Measurements from ENCODE around the gene UBASH3A.
A peak's percentile ranks its signal among the peaks of the same experiment; 100 is the strongest.

Gene UBASH3A

DNA sequence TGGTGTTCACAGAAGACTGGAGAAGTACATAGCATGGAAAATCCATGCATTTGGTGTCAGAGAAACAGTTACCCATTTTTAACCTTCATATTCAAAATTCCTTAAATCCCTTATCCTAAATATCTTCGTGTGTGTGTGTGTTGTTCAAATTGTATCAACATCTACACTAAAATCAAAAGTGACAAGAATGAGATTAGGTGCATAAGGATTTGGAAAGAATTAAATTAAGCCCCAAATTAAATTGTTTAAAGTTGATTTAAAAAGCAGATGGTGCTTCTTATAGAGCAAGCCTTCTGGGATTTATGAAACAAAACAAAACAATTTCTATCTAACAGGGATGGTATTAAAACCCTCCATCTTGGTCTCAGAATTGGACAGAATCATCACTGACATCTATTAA, 87.6 kb downstream of the UBASH3A start:
- DNase-seq (ENCODE audit: low read depth) = no peak

DNA sequence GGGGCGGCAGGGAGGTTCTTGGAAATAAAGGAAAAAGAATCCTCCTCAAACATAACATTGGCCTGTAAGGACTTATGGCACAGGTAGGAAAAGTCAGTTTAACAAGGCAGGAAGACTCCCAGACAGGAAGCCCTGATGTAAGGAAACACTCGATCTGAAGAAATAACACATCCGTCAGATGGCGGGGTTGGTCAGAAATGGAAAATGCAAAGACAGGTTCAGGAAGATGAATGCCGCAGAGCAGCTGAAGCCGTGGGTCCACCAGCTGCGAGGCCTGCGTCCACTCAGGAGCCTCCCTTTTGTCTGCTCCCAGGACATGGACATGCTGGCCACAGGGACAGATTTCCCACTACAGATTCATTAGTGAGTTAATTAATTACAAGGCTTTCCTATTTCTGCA, 88.5 kb downstream of the UBASH3A start:
- DNase-seq (ENCODE audit: low read depth) = no peak

DNA sequence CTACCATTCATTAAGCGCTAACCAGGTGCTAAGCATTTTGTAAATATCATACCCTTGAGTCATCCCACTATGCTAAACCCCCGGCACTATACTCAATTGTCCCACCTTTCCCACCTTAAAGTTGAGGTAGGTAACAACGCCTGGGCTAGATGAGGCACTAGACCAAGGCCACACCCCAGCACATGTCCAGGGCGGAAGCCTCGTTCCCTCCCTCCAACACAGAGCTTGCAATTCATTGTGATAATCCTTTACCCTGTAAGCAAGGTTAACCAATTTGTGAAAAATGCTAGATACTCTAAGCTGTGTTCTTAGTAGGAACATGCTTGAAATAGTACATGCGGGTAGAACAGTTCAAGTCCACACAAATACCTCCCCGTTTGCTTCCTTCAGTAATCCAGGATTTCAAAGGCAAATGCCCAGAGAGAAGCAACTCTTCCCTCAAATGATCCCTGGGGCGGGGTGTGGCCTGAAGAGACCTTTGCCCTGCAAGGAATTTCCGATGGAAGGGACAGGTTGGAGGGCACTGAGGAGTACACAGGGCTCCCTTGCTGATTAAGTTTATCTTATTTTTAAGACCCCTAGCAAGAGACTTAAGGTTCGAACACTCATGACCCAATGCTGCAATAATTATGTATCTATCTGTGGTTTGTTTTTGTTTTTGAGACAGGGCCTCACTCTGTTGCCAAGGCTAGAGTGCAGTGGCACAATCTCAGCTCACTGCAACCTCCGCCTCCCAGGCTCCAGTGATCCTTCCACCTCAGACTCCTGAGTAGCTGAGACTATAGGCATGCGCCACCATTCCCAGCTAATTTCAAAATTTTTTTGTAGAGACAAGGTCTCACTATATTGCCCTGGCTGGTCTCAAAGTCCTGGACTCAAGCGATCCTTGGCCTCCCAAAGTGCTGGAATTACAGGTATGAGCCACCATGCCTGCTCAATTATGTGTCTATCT, 89.7 kb downstream of the UBASH3A start:
- no peak for DNase-seq (ENCODE audit: low read depth)

DNA sequence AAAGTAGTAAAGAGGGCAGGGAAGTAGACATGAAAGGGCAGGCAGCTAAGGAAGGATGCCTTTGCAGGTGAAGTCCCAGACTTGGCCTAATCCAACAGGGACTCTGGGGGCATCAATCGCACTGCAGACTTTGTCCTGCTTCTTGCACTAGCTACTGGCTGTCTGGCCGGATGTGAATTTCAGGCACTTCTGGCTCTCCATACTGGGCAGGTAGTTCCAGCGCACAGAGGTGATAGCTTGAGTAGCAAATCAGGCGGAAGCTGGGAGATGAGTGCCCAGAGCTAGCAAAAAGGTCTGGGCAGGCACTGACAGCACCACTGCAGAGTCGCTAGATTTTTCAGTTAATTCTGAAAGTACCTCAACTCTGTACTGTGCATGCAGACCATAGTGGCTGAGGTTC, 91.3 kb downstream of the UBASH3A start:
- no peak for DNase-seq (ENCODE audit: low read depth)

DNA sequence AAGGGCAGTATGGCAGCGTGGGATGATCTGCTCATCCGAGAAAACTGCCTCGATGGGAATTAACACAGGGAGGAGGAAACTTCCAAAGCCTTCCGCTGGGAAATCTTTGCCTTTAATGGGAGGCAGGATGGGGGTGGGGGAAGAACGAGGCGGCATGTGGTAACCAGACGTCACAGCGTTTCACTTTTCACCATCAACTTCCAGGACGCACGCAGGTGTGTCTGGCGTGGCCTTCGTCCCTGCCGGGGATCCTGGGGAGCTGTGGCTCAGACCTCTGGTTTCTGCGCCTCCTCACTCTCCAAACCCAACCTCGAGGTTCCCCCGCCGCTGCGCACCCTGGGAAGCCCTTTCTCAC, 92.0 kb downstream of the UBASH3A start:
- DNase-seq (ENCODE audit: low read depth) = no peak

DNA sequence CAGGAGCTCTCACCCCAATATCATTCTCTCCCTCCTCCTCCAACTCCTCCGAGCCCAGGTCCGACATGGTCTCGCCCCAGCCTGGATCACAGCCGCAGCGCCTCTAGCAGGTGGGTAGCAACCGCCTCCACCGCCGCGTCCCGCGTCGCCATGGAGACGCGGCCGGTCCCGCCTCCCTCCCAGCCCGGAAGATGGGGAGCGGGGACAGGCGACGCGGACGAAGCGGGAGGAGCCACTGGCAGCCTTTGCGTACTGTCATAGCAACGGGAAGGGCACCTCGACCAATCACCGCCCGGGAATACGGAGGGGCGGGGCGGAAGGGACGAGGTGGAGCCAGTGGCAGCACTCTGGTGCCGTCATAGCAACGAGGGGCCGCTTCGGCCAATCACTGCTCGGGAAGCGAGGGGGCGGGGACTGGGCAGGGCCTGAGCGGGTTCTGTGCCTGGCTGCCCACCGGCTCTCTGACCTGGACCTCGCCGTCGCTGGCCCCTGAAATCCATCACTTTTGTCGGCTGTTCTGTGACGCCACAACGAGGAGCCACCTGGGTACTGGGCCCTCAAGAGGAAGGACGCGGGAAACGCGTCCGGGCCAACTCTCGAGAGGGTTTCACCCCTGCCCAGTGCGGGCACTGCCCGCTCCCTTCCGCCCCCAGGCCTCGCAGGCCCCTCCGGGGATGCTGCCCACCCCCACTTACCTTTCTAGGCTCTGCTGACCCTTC, 92.6 kb downstream of the UBASH3A start, which contains the start of gene RSPH1:
RSPH1 (minus strand) TSS at position 105 of the 719 bp plus-strand sequence; CDS start at position 67, 38 bp downstream.
- DNase-seq (ENCODE audit: low read depth) = peak; percentile 97

DNA sequence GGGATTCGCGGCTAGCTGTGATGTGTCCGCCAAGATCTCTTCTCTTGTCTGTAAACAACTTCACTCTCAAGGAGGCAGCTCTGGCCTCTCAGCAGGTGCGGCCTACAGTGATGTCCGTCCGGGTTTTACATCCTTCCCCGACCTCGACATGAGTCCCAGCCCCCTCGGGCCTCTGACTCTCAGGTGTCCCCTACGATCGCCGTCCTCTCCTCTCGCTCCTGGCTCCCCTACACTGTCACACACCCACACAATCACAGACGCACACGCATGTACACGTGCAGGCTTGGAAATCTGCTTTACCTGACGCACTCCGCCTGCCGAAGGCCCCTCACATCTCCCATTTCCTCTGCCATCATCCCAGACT, 93.1 kb downstream of the UBASH3A start:
- DNase-seq (ENCODE audit: low read depth) = no peak

Measured in stimulated activated CD8-positive, alpha-beta memory T cell treated with anti-CD3 and anti-CD28 coated beads, Interleukin-15, amount 100 ng/mL, for 1 hour (primary cell).